ENCODE results near the gene RNU6-9. TPM values are rescaled to one million over a fixed set of nuclear protein-coding genes. Genes with fewer than 3 reads are reported as not detected.
A peak's percentile ranks its signal among the peaks of the same experiment; 100 is the strongest.

Gene RNU6-9
- total and polyA plus RNA-seq, 2 of the 13 experiments (the other 11 are each of a cell fraction or from before 2014, with no cell fraction given) = under 0.01 TPM; not detected in 1

GRCh38 chr19:858284-858683, 35.0 kb upstream of the RNU6-9 start:
- in situ Hi-C loops (cut with HindIII; ENCODE audit: extremely low pct_ligation_motif_present, low pct_unique_long_range_greater_than_20kb) = loop anchor here (10.0 kb wide), 1 partner anchor 93 kb away; no protein-coding TSS in a partner anchor

More at GRCh38 chr19:858284-858683, 35.0 kb upstream of the RNU6-9 start:
- Histone ChIP-seq H2AFZ (ENCODE audit: low read length) (no peak overlapping the region), H3K27ac (ENCODE audit: extremely low read length, insufficient read depth, low read length) (no peak overlapping the region), H3K4me3 (replicated peaks in 1 of 3; ENCODE audit: insufficient read depth in 1 of 3, low read depth in 2 of 3, low read length in 3 of 3) (no peak overlapping the region), H3K36me3 (replicated peaks in 1 of 2; ENCODE audit: control insufficient read depth in 1 of 2, insufficient read depth in 2 of 2, low read length in 2 of 2) (no peaks in the 10 kb centered on the region), H3K4me1 (ENCODE audit: insufficient read depth, low read length) (peaks cover 19% of the 10 kb centered on the region), H3K9ac (ENCODE audit: insufficient read depth, low read depth, low read length) (no peak overlapping the region), H3K79me2 (ENCODE audit: insufficient read depth, low read length) (no peaks in the 10 kb centered on the region), H4K20me1 (ENCODE audit: insufficient read depth, low read length) (no peaks in the 10 kb centered on the region), H3K9me3 (ENCODE audit: low read length) (no peaks in the 10 kb centered on the region), H3K27me3 (ENCODE audit: control insufficient read depth in 1 of 2, insufficient read depth in 2 of 2, low read length in 2 of 2) (no peaks in the 10 kb centered on the region; a peak in 2 of 5 replicates), H3K4me2 (ENCODE audit: low read depth, low read length) (no peak overlapping the region)
- ChIA-PET CTCF (ENCODE audit: low intra/inter-chr PET ratio, low total read pairs) (no interaction called here), POLR2A (no interaction called here)
- 38% methylated on average over 9 of the region's 9 CpGs for WGBS (ENCODE audit: low lambda C conversion rate)
- no TSS peak for BruUV-seq (replicated peaks)
- FAIRE-seq (no peak), ATAC-seq (no peak), DNase-seq (ENCODE audit: low spot score) (no peak)
- intact Hi-C loops (cut with micrococcal nuclease; ENCODE audit: unreplicated experiment) = loop anchor here (5.0 kb wide), 1 partner anchor 86 kb away; no protein-coding TSS in a partner anchor
- TF ChIP-seq SUZ12 (IDR thresholded peaks at IDR 0.05; ENCODE audit: low read depth, low read length) (no peak), ZNF770 (CRISPR knock-in tag; IDR thresholded peaks at IDR 0.05) (peak; percentile 84), NFE2 (CRISPR knock-in tag; IDR thresholded peaks at IDR 0.05) (no peak), ZNF556 (CRISPR knock-in tag; IDR thresholded peaks at IDR 0.05; ENCODE audit: borderline replicate concordance) (no peak)

Measured in HepG2 (cell line).